Endothelial cell of hepatic sinusoid (primary cell): ENCODE measurements around the gene MYOF.

Experiments used
- in situ Hi-C: cut with HindIII; loops from 2 replicates; pipeline ENCODE4 v1.10.0; 2017; ENCODE audit warnings: low sequenced_read_pairs

Gene MYOF

GRCh38 chr10:93482145-93482834, at the start of gene MYOF:
TSS of gene MYOF (minus strand) at chr10:93482334. CDS start at chr10:93482194, 140 bp downstream.
- in situ Hi-C loops, result no loop called here

- in situ Hi-C loops, result loop anchor here (25.0 kb wide), 1 partner anchor 406 kb away; no protein-coding TSS in a partner anchor
These were observed 36.4 kb upstream of the MYOF start for GRCh38 chr10:93518531-93518930.

GRCh38 chr10:93516006-93516380, 33.9 kb upstream of the MYOF start:
- in situ Hi-C loops, result loop anchor here (25.0 kb wide), 1 partner anchor 404 kb away; no protein-coding TSS in a partner anchor

GRCh38 chr10:93515071-93516005, 33.2 kb upstream of the MYOF start:
- in situ Hi-C loops, result loop anchor here (25.0 kb wide), 1 partner anchor 403 kb away; no protein-coding TSS in a partner anchor

GRCh38 chr10:93514521-93514920, 32.4 kb upstream of the MYOF start:
- in situ Hi-C loops, result loop anchor here (25.0 kb wide), 1 partner anchor 402 kb away; no protein-coding TSS in a partner anchor

GRCh38 chr10:93513091-93513490, 31.0 kb upstream of the MYOF start:
- in situ Hi-C loops, result loop anchor here (25.0 kb wide), 1 partner anchor 401 kb away; no protein-coding TSS in a partner anchor

- in situ Hi-C loops, result loop anchor here (25.0 kb wide), 1 partner anchor 400 kb away; no protein-coding TSS in a partner anchor
These were observed 30.4 kb upstream of the MYOF start for GRCh38 chr10:93512565-93512964.

- in situ Hi-C loops, result loop anchor here (25.0 kb wide), 1 partner anchor 398 kb away; no protein-coding TSS in a partner anchor
These were observed 27.7 kb upstream of the MYOF start for GRCh38 chr10:93509816-93510215.

- in situ Hi-C loops, result loop anchor here (25.0 kb wide), 1 partner anchor 393 kb away; no protein-coding TSS in a partner anchor
These were observed 22.9 kb upstream of the MYOF start for GRCh38 chr10:93505075-93505474.

- in situ Hi-C loops, result loop anchor here (25.0 kb wide), 1 partner anchor 391 kb away; no protein-coding TSS in a partner anchor
These were observed 20.9 kb upstream of the MYOF start for GRCh38 chr10:93503075-93503474.

GRCh38 chr10:93501650-93502049, 19.5 kb upstream of the MYOF start:
- in situ Hi-C loops, result loop anchor here (25.0 kb wide), 1 partner anchor 389 kb away; no protein-coding TSS in a partner anchor

- in situ Hi-C loops, result no loop called here
These were observed 16.0 kb upstream of the MYOF start for GRCh38 chr10:93498166-93498565.

- in situ Hi-C loops, result no loop called here
These were observed 14.3 kb upstream of the MYOF start, which contains the start of gene CEP55 for GRCh38 chr10:93496322-93497041. TSS of gene CEP55 (plus strand) at chr10:93496612. CDS start at chr10:93500052, 3,440 bp downstream.

GRCh38 chr10:93495654-93496321, 13.7 kb upstream of the MYOF start:
- in situ Hi-C loops, result no loop called here

GRCh38 chr10:93494494-93494893, 12.4 kb upstream of the MYOF start:
- in situ Hi-C loops, result no loop called here

- in situ Hi-C loops, result no loop called here
These were observed 11.0 kb upstream of the MYOF start for GRCh38 chr10:93493162-93493561.

- in situ Hi-C loops, result no loop called here
These were observed 9.5 kb upstream of the MYOF start for GRCh38 chr10:93491602-93492121.

- in situ Hi-C loops, result no loop called here
These were observed 6.9 kb upstream of the MYOF start for GRCh38 chr10:93488956-93489528.

- in situ Hi-C loops, result no loop called here
These were observed 3.6 kb upstream of the MYOF start for GRCh38 chr10:93485690-93486089.
